ENCODE results near the gene HEXD.

DNA sequence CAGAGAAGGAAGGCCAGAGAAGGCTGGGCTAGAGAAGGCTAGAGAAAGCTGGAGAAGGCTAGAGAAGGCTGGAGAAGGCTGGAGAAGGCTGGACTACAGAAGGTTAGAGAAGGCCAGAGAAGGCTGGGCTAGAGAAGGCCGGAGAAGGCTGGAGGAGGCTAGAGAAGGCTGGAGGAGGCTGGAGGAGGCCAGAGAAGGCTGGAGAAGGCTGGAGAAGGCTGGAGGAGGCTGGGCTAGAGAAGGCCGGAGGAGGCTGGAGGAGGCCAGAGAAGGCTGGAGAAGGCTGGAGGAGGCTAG, 6.7 kb downstream of the HEXD start:
- TF ChIP-seq EZH2phosphoT487 (IDR thresholded peaks at IDR 0.05; ENCODE audit: insufficient read depth, low read depth), result no peak
- no peak for TF ChIP-seq EZH2 (IDR thresholded peaks at IDR 0.05; ENCODE audit: insufficient read depth, poor library complexity, severe bottlenecking)
